Panc1 (cell line): ENCODE measurements around the gene RNASEH2A. TPM values are rescaled to one million over a fixed set of nuclear protein-coding genes. Genes with fewer than 3 reads are reported as not detected.
A peak's percentile ranks its signal among the peaks of the same experiment; 100 is the strongest.

Experiments used
- ATAC-seq: fragments of 200-7000 bp; cut with Tn5 transposase; 2 replicates; pipeline ENCODE4 v1.9.1; 2020; ENCODE audit warnings: mild to moderate bottlenecking, moderate library complexity
- BruUV-seq: library from RNA; stranded (reverse); fragments of 400-500 nt; replicated peaks from 2 replicates; lab custom pipeline; 2021; lab: Mats Ljungman, UMichigan
- CTCF ChIA-PET: fragments of 300-600 bp; sonication (Branson Sonifier 250); formaldehyde crosslinking; loops from one replicate; lab custom pipeline; 2022; ENCODE audit warnings: antibody characterized with exemption; lab: Charles Lee
- POLR2A ChIA-PET: fragments of 300-600 bp; sonication (Branson Sonifier 250); formaldehyde crosslinking; loops from one replicate; lab custom pipeline; 2022; ENCODE audit warnings: antibody characterized with exemption; lab: Charles Lee
- DNase-seq: peaks from one replicate; pipeline ENCODE4 v3.0.0-alpha.2; 2010; ENCODE audit warnings: low read depth, low spot score
- H3K27ac ChIP-seq: 2 replicates; pipeline ENCODE4 v1.5.1; 2011; ENCODE audit warnings: mild to moderate bottlenecking, low read length, inconsistent platforms
- H3K27me3 ChIP-seq: fragments of 200-500 bp; sonication (Bioruptor generic); 2 replicates; pipeline ENCODE4 v1.6.0; 2014; ENCODE audit warnings: low read length, inconsistent platforms; ENCODE audit not compliant: control insufficient read depth, insufficient read depth
- H3K36me3 ChIP-seq: fragments of 200-500 bp; sonication (Bioruptor generic); 2 replicates; pipeline ENCODE4 v1.5.1; 2014; ENCODE audit warnings: inconsistent platforms, mild to moderate bottlenecking, low read length, moderate library complexity; ENCODE audit not compliant: control insufficient read depth, insufficient read depth
- H3K4me1 ChIP-seq: 2 replicates; pipeline ENCODE4 v1.5.1; 2011; ENCODE audit warnings: inconsistent platforms, mild to moderate bottlenecking, low read length, moderate library complexity; ENCODE audit not compliant: control insufficient read depth, insufficient read depth
- H3K4me3 ChIP-seq, 2 experiments: 2 replicates each; pipeline ENCODE4 v1.5.1; 2011 to 2012; ENCODE audit warnings: low read depth in 2 of 2, low read length in 2 of 2, mild to moderate bottlenecking in 2 of 2, inconsistent platforms in 1 of 2, moderate library complexity in 1 of 2
- H3K9me3 ChIP-seq: fragments of 200-500 bp; sonication (Bioruptor generic); 2 replicates; pipeline ENCODE4 v1.5.1; 2014; ENCODE audit warnings: low read depth, mild to moderate bottlenecking, inconsistent platforms, low read length, moderate library complexity; ENCODE audit not compliant: control insufficient read depth, insufficient read depth
- POLR2AphosphoS5 ChIP-seq: IDR thresholded peaks from 2 replicates; pipeline ENCODE4 v1.6.1; 2012; ENCODE audit warnings: mild to moderate bottlenecking, low read depth, low read length, moderate library complexity
- SIN3A ChIP-seq: IDR thresholded peaks from 2 replicates; pipeline ENCODE4 v1.6.1; 2012; ENCODE audit warnings: low read depth, mild to moderate bottlenecking, low read length, moderate library complexity, borderline replicate concordance; ENCODE audit not compliant: insufficient read depth
- TCF7L2 ChIP-seq: IDR thresholded peaks from 2 replicates; pipeline ENCODE4 v1.6.1; 2011; ENCODE audit warnings: mild to moderate bottlenecking, low read depth, low read length, inconsistent platforms
- in situ Hi-C: cut with HindIII; loops from 2 replicates; pipeline ENCODE4 v1.10.0; 2016; ENCODE audit warnings: low sequenced_read_pairs, low pct_unique_long_range_greater_than_20kb
- intact Hi-C: fragments of 100-400 bp; cut with micrococcal nuclease; formaldehyde crosslinking; loops from one replicate; pipeline ENCODE4 v1.10.0; 2022; ENCODE audit not compliant: unreplicated experiment
- total RNA-seq: library from RNA; stranded (reverse); gene quantifications from one replicate; pipeline ENCODE4 v1.2.1, GENCODE V29; 2021; ENCODE audit not compliant: unreplicated experiment
- TF ChIP-seq, protein P1 (sequence below): fragments of 450-650 bp; IDR thresholded peaks from 2 replicates; pipeline ENCODE4 v1.5.1; 2017; ENCODE audit warnings: mild to moderate bottlenecking
- TF ChIP-seq, protein P2 (sequence below), 2 experiments: IDR thresholded peaks; 2 replicates each; pipeline ENCODE4 v1.6.1; 2011 to 2012; ENCODE audit warnings: low read depth in 2 of 2, control low read depth in 1 of 2, low read length in 1 of 2, mild to moderate bottlenecking in 1 of 2, moderate library complexity in 1 of 2; ENCODE audit not compliant: insufficient read depth in 1 of 2

Gene RNASEH2A
- total RNA-seq, 1 experiment from 2014 or later: 44.9 TPM

DNA sequence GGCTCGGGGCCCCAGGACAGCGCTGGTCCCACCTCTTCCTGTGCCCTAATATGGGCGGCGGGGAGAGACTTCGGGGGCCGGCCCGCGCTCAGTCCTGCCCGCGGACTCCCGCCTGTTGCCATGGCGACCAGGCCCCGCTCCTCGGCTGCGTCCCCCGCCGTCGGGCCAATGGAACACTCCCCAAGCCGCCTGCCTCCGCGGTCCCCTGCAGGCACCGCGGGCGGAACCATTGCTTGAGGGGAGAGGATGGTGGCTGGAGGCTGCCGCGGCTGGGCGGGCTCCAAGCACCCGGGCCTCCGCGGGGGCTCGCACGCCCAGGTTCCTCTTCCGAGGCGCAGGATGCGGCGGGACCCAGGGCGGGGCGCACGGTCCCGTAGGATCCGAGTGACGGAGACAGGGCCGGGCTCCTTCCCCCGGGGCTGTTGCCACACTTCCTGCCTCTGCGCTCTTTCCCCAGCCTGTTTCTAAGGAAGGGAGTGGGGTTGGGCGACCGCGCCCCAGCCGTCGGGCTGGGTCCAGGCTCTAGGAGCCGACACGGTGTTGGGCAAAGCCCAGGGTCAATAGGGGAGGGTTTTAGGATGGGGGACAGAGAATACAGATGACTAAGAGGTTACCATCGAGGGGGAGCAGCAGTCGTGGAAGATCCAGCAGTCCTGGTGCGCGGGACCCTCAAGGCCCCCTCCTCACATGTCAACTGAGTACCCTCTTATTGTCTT lies 16.3 kb upstream of the RNASEH2A start:
- in situ Hi-C loops: no loop called here
- CTCF ChIA-PET: interaction anchor here (0.6 to 1.1 kb wide), 2 partner anchors 12 to 76 kb away, joined by 3 to 4 read pairs; no protein-coding TSS in a partner anchor
- TF ChIP-seq POLR2AphosphoS5: 0 out of 2 replicates have a peak, but pooled peaks have one; percentile 23
- TF ChIP-seq SIN3A: 0 out of 2 replicates have a peak, but pooled peaks have one; percentile 40
- TF ChIP-seq TCF7L2: no peak
- TF ChIP-seq, protein P1, sequence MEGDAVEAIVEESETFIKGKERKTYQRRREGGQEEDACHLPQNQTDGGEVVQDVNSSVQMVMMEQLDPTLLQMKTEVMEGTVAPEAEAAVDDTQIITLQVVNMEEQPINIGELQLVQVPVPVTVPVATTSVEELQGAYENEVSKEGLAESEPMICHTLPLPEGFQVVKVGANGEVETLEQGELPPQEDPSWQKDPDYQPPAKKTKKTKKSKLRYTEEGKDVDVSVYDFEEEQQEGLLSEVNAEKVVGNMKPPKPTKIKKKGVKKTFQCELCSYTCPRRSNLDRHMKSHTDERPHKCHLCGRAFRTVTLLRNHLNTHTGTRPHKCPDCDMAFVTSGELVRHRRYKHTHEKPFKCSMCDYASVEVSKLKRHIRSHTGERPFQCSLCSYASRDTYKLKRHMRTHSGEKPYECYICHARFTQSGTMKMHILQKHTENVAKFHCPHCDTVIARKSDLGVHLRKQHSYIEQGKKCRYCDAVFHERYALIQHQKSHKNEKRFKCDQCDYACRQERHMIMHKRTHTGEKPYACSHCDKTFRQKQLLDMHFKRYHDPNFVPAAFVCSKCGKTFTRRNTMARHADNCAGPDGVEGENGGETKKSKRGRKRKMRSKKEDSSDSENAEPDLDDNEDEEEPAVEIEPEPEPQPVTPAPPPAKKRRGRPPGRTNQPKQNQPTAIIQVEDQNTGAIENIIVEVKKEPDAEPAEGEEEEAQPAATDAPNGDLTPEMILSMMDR: no peak
- TF ChIP-seq, protein P2, sequence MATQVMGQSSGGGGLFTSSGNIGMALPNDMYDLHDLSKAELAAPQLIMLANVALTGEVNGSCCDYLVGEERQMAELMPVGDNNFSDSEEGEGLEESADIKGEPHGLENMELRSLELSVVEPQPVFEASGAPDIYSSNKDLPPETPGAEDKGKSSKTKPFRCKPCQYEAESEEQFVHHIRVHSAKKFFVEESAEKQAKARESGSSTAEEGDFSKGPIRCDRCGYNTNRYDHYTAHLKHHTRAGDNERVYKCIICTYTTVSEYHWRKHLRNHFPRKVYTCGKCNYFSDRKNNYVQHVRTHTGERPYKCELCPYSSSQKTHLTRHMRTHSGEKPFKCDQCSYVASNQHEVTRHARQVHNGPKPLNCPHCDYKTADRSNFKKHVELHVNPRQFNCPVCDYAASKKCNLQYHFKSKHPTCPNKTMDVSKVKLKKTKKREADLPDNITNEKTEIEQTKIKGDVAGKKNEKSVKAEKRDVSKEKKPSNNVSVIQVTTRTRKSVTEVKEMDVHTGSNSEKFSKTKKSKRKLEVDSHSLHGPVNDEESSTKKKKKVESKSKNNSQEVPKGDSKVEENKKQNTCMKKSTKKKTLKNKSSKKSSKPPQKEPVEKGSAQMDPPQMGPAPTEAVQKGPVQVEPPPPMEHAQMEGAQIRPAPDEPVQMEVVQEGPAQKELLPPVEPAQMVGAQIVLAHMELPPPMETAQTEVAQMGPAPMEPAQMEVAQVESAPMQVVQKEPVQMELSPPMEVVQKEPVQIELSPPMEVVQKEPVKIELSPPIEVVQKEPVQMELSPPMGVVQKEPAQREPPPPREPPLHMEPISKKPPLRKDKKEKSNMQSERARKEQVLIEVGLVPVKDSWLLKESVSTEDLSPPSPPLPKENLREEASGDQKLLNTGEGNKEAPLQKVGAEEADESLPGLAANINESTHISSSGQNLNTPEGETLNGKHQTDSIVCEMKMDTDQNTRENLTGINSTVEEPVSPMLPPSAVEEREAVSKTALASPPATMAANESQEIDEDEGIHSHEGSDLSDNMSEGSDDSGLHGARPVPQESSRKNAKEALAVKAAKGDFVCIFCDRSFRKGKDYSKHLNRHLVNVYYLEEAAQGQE (IDR thresholded peaks at IDR 0.05; ENCODE audit: insufficient read depth in 1 of 2, low read depth in 2 of 2, low read length in 1 of 2): peak in 1 of 2 experiments; percentile 53; a peak in 1 of 4 replicates
- POLR2A ChIA-PET: interaction anchor here (0.6 to 0.7 kb wide), 2 partner anchors 11 to 24 kb away, joined by 3 read pairs; no protein-coding TSS in a partner anchor
- peak overlapping the region; percentile 66 to 75 for H3K4me3 ChIP-seq
- DNase-seq (no peak), ATAC-seq (peak; percentile 64)
- H3K4me1 ChIP-seq: peaks cover 44% of the 10 kb centered on the region
- intact Hi-C loops: no loop called here
- no peaks in the 10 kb centered on the region for H3K9me3 ChIP-seq
- peaks cover 2% of the 10 kb centered on the region for H3K36me3 ChIP-seq
- no peaks in the 10 kb centered on the region for H3K27me3 ChIP-seq
- H3K27ac ChIP-seq: peak overlapping the region; percentile 82
- no TSS peak for BruUV-seq

DNA sequence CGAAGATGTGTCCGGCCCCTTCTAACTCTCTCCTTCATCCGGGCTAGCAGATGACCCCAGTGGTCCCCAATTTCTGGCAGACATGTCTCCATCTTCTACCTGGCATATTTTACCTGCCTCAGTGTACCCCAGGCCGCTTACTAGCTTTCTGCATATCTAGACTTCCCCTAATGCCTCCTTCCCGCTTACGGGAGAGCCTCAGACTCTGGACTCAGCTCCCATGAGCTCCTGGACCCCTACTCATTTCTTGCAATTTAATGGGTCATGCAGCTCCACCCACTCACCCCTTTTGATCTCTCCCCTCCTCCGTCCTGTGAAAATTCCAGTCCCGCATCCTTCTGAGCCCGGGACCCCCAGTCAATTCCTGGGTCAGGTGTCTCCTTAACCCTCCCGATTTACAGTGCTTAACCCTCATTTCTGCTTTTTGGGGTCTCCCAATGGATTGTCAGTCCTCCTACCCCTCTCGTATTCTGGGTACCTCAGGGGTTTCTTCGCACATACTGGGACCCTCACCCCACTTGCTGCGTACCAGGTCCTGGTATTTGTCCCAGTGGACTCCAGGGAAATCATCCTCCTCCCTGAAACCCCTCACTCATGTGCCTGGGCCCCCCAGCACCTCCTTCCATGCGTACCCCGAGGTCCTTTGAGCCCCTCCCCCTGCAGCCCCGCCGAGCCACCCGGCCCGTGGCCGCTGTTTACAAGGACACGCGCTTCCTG lies 15.6 kb upstream of the RNASEH2A start:
- in situ Hi-C loops (no loop called here), intact Hi-C loops (no loop called here)
- peaks cover 2% of the 10 kb centered on the region for H3K36me3 ChIP-seq
- peak overlapping the region; percentile 82 for H3K27ac ChIP-seq
- H3K4me1 ChIP-seq: peaks cover 41% of the 10 kb centered on the region
- ChIA-PET CTCF (interaction anchor here (0.6 to 1.7 kb wide), 2 partner anchors 13 to 77 kb away, joined by 4 to 5 read pairs; no protein-coding TSS in a partner anchor), POLR2A (interaction anchor here (0.6 to 2.8 kb wide), 5 partner anchors 8 to 365 kb away, joined by 3 to 16 read pairs (median 3); no protein-coding TSS in a partner anchor)
- BruUV-seq: no TSS peak
- H3K27me3 ChIP-seq: no peaks in the 10 kb centered on the region
- no peaks in the 10 kb centered on the region for H3K9me3 ChIP-seq
- ATAC-seq (no peak), DNase-seq (no peak)
- TF ChIP-seq TCF7L2: no peak
- no peak for TF ChIP-seq POLR2AphosphoS5
- TF ChIP-seq, protein P2 (IDR thresholded peaks at IDR 0.05; ENCODE audit: insufficient read depth in 1 of 2, low read depth in 2 of 2, low read length in 1 of 2): no peak
- TF ChIP-seq, protein P1: no peak
- no peak for TF ChIP-seq SIN3A
- H3K4me3 ChIP-seq: peak overlapping the region; percentile 66 to 75
